ENCODE measurements around the gene CRYBG2.

GRCh38 chr1:26376050-26376449 is 22.1 kb upstream of the CRYBG2 start:
- no peak for TF ChIP-seq CTCF (IDR thresholded peaks at IDR 0.05)
- no peak for TF ChIP-seq POLR2A (IDR thresholded peaks at IDR 0.05)
- TF ChIP-seq EP300 (IDR thresholded peaks at IDR 0.05), result no peak

All from tibial nerve (tissue), 4 donors.